Right atrium auricular region (tissue), 2 donors: ENCODE data around the gene MRPL41. TPM values are rescaled to one million over a fixed set of nuclear protein-coding genes. Genes with fewer than 3 reads are reported as not detected.

Experiments
- DNase-seq: peaks from one replicate; pipeline ENCODE4 v3.0.0-alpha.2; 2019; ENCODE audit warnings: low spot score
- H3K27ac ChIP-seq, 2 donors: fragments of 200-600 bp; sonication (generic); 1 replicate in 1 of 2; 2 replicates in 1 of 2; pipeline ENCODE4 v1.5.1; 2016 to 2019
- H3K27me3 ChIP-seq, 2 donors: fragments of 200-600 bp; sonication (generic); one replicate each; pipeline versions ENCODE4 v1.5.1 to v1.6.0; 2017 to 2019
- H3K36me3 ChIP-seq: fragments of 200-600 bp; sonication (generic); one replicate; pipeline ENCODE4 v1.5.1; 2016
- H3K4me1 ChIP-seq, 2 donors: fragments of 200-600 bp; sonication (generic); one replicate each; pipeline versions ENCODE4 v1.5.1 to v1.6.0; 2017 to 2019
- H3K4me3 ChIP-seq, 2 donors: fragments of 200-600 bp; sonication (generic); 1 replicate in 1 of 2; 2 replicates in 1 of 2; pipeline ENCODE4 v1.5.1; 2017 to 2019; ENCODE audit warnings: mild to moderate bottlenecking in 1 of 2, moderate library complexity in 1 of 2
- H3K9me3 ChIP-seq, 2 donors: fragments of 200-600 bp; sonication (generic); one replicate each; pipeline ENCODE4 v1.5.1; 2019
- CTCF ChIP-seq, 2 donors: fragments of 200-600 bp; sonication (generic); IDR thresholded peaks; one replicate each; pipeline ENCODE4 v1.5.1; 2019; ENCODE audit warnings: antibody characterized with exemption in 2 of 2
- total RNA-seq, 2 donors: library from RNA; depleted of rRNA; stranded (reverse); fragments of >200 nt; gene quantifications; one replicate each; pipeline ENCODE4 v1.1.0, GENCODE V29; 2016

Gene MRPL41
- total RNA-seq, 2 donors from 2014 or later = 172 to 238 TPM

GRCh38 chr9:137540536-137540935 lies 11.1 kb upstream of the MRPL41 start:
- no peak overlapping the region for H3K4me3 ChIP-seq
- no peak overlapping the region for H3K27ac ChIP-seq
- DNase-seq = no peak
- peaks cover 8% of the 10 kb centered on the region for H3K36me3 ChIP-seq
- H3K4me1 ChIP-seq = no peaks in the 10 kb centered on the region
- no peaks in the 10 kb centered on the region for H3K27me3 ChIP-seq
- no peaks in the 10 kb centered on the region for H3K9me3 ChIP-seq
- TF ChIP-seq CTCF (IDR thresholded peaks at IDR 0.05) = no peak

GRCh38 chr9:137542486-137542885 lies 9.2 kb upstream of the MRPL41 start:
- Histone ChIP-seq H3K4me3 (no peak overlapping the region), H3K36me3 (peaks cover 8% of the 10 kb centered on the region), H3K4me1 (no peaks in the 10 kb centered on the region), H3K27me3 (no peaks in the 10 kb centered on the region), H3K27ac (no peak overlapping the region), H3K9me3 (no peaks in the 10 kb centered on the region)
- no peak for DNase-seq
- no peak for TF ChIP-seq CTCF (IDR thresholded peaks at IDR 0.05)

GRCh38 chr9:137543237-137543963 lies 8.3 kb upstream of the MRPL41 start:
- Histone ChIP-seq H3K27me3 (no peaks in the 10 kb centered on the region), H3K4me1 (no peaks in the 10 kb centered on the region), H3K4me3 (no peak overlapping the region), H3K27ac (no peak overlapping the region), H3K36me3 (peaks cover 8% of the 10 kb centered on the region), H3K9me3 (no peaks in the 10 kb centered on the region)
- no peak for DNase-seq
- TF ChIP-seq CTCF (IDR thresholded peaks at IDR 0.05) = no peak

- TF ChIP-seq CTCF (IDR thresholded peaks at IDR 0.05) = no peak
- Histone ChIP-seq H3K27ac (no peak overlapping the region), H3K4me3 (no peak overlapping the region), H3K4me1 (peaks cover 0 to 5% of the 10 kb centered on the region in 2 donors), H3K9me3 (no peaks in the 10 kb centered on the region), H3K36me3 (peaks cover 8% of the 10 kb centered on the region), H3K27me3 (no peaks in the 10 kb centered on the region)
- DNase-seq = no peak
These were observed 7.4 kb upstream of the MRPL41 start for GRCh38 chr9:137544176-137544760.

- H3K27me3 ChIP-seq = no peaks in the 10 kb centered on the region
- no peak overlapping the region for H3K27ac ChIP-seq
- DNase-seq = peak; percentile 63
- no peak overlapping the region for H3K4me3 ChIP-seq
- peaks cover 6% of the 10 kb centered on the region for H3K36me3 ChIP-seq
- peaks cover 0 to 14% of the 10 kb centered on the region in 2 donors for H3K4me1 ChIP-seq
- H3K9me3 ChIP-seq = no peaks in the 10 kb centered on the region
- TF ChIP-seq CTCF (IDR thresholded peaks at IDR 0.05) = no peak
These were observed 6.6 kb upstream of the MRPL41 start for GRCh38 chr9:137545123-137545522.
